Gastrocnemius medialis (tissue), 4 donors: ENCODE measurements around the gene PA2G4.

Experiments
- CTCF ChIP-seq, 5 experiments: fragments of 450-650 bp in 3 of 5; fragments of 200-600 bp in 2 of 5; sonication (generic) in 2 of 5; IDR thresholded peaks in 4 of 5; conservative IDR thresholded peaks in 1 of 5; 1 replicate in 4 of 5; 2 replicates in 1 of 5; pipeline ENCODE4 v1.5.1; 2016 to 2019; ENCODE audit warnings: antibody characterized with exemption in 5 of 5, mild to moderate bottlenecking in 3 of 5, moderate library complexity in 3 of 5
- POLR2A ChIP-seq, 2 donors: fragments of 450-650 bp; IDR thresholded peaks; one replicate each; pipeline ENCODE4 v1.6.1; 2017; ENCODE audit warnings: antibody characterized with exemption in 2 of 2, mild to moderate bottlenecking in 2 of 2, moderate library complexity in 2 of 2

- TF ChIP-seq CTCF (IDR thresholded peaks at IDR 0.05 in 4 of 5, conservative IDR thresholded peaks at IDR 0.05 in 1 of 5) (no peak), POLR2A (IDR thresholded peaks at IDR 0.05) (no peak)
Measured at GRCh38 chr12:56086608-56087007, 17.8 kb upstream of the PA2G4 start.
